ENCODE results near the gene PNKD. TPM values are rescaled to one million over a fixed set of nuclear protein-coding genes. Genes with fewer than 3 reads are reported as not detected.
A peak's percentile ranks its signal among the peaks of the same experiment; 100 is the strongest.

The PNKD gene
- total and polyA plus RNA-seq, 2 donors (not counting 1 experiment from before 2014, with no cell fraction given), result 27.7 to 29.1 TPM

- Histone ChIP-seq H3K9ac (ENCODE audit: insufficient read depth, low read length) (peak overlapping the region; percentile 31), H3K9me3 (ENCODE audit: control insufficient read depth, insufficient read depth, low read depth, low read length) (no peaks in the 10 kb centered on the region), H3K27me3 (ENCODE audit: control insufficient read depth, insufficient read depth, low read length) (no peaks in the 10 kb centered on the region), H3K4me2 (ENCODE audit: extremely low read depth, insufficient read depth, low read length) (peak overlapping the region; percentile 72), H3K27ac (ENCODE audit: insufficient read depth, low read length) (peak overlapping the region; percentile 100), H3K36me3 (ENCODE audit: control insufficient read depth, insufficient read depth, low read length) (peaks cover 15% of the 10 kb centered on the region), H3K4me1 (ENCODE audit: control insufficient read depth, extremely low read depth, insufficient read depth, low read length) (peaks cover 48% of the 10 kb centered on the region), H2AFZ (ENCODE audit: low read length) (no peak overlapping the region), H4K20me1 (ENCODE audit: control insufficient read depth, extremely low read depth, insufficient read depth, low read length) (no peaks in the 10 kb centered on the region), H3K79me2 (ENCODE audit: control insufficient read depth, insufficient read depth, low read length) (peaks cover 77% of the 10 kb centered on the region), H3K4me3 (replicated peaks in 1 of 4; ENCODE audit: control extremely low read depth in 1 of 4, insufficient read depth in 1 of 4, low read depth in 3 of 4, low read length in 4 of 4) (peak overlapping the region in 1 of 4 experiments; percentile 30)
- no peak for TF ChIP-seq EZH2 (IDR thresholded peaks at IDR 0.05; ENCODE audit: low read length, missing control alignments)
- DNase-seq (ENCODE audit: low read depth in 2 of 2), result peak; percentile 82
These were observed 13.9 kb downstream of the PNKD start for GRCh38 chr2:218284106-218284811.

GRCh38 chr2:218285604-218286003 lies 15.3 kb downstream of the PNKD start:
- H3K27me3 ChIP-seq (ENCODE audit: control insufficient read depth, insufficient read depth, low read length), result no peaks in the 10 kb centered on the region
- peak overlapping the region; percentile 29 for H3K9ac ChIP-seq (ENCODE audit: insufficient read depth, low read length)
- peak; percentile 62 for DNase-seq (ENCODE audit: low read depth in 2 of 2)
- H2AFZ ChIP-seq (ENCODE audit: low read length), result no peak overlapping the region
- H3K4me3 ChIP-seq (replicated peaks in 1 of 4; ENCODE audit: control extremely low read depth in 1 of 4, insufficient read depth in 1 of 4, low read depth in 3 of 4, low read length in 4 of 4), result peak overlapping the region; percentile 19 to 75 (median 52)
- H3K9me3 ChIP-seq (ENCODE audit: control insufficient read depth, insufficient read depth, low read depth, low read length), result no peaks in the 10 kb centered on the region
- no peak for TF ChIP-seq CTCF (conservative IDR thresholded peaks at IDR 0.05 in 1 of 2, IDR thresholded peaks at IDR 0.05 in 1 of 2; ENCODE audit: low read depth in 1 of 2, low read length in 2 of 2)
- TF ChIP-seq EZH2 (IDR thresholded peaks at IDR 0.05; ENCODE audit: low read length, missing control alignments), result no peak
- peak overlapping the region; percentile 100 for H3K4me2 ChIP-seq (ENCODE audit: extremely low read depth, insufficient read depth, low read length)
- peaks cover 3% of the 10 kb centered on the region for H3K36me3 ChIP-seq (ENCODE audit: control insufficient read depth, insufficient read depth, low read length)
- H4K20me1 ChIP-seq (ENCODE audit: control insufficient read depth, extremely low read depth, insufficient read depth, low read length), result no peaks in the 10 kb centered on the region
- H3K4me1 ChIP-seq (ENCODE audit: control insufficient read depth, extremely low read depth, insufficient read depth, low read length), result peaks cover 60% of the 10 kb centered on the region
- peak overlapping the region; percentile 100 for H3K27ac ChIP-seq (ENCODE audit: insufficient read depth, low read length)
- peaks cover 76% of the 10 kb centered on the region for H3K79me2 ChIP-seq (ENCODE audit: control insufficient read depth, insufficient read depth, low read length)

GRCh38 chr2:218286570-218287459 lies 16.5 kb downstream of the PNKD start:
- Histone ChIP-seq H3K27me3 (ENCODE audit: control insufficient read depth, insufficient read depth, low read length) (no peaks in the 10 kb centered on the region), H3K9me3 (ENCODE audit: control insufficient read depth, insufficient read depth, low read depth, low read length) (no peaks in the 10 kb centered on the region), H3K4me1 (ENCODE audit: control insufficient read depth, extremely low read depth, insufficient read depth, low read length) (peaks cover 59% of the 10 kb centered on the region), H3K27ac (ENCODE audit: insufficient read depth, low read length) (peak overlapping the region; percentile 100), H3K79me2 (ENCODE audit: control insufficient read depth, insufficient read depth, low read length) (peaks cover 82% of the 10 kb centered on the region), H3K9ac (ENCODE audit: insufficient read depth, low read length) (peak overlapping the region; percentile 79), H4K20me1 (ENCODE audit: control insufficient read depth, extremely low read depth, insufficient read depth, low read length) (no peaks in the 10 kb centered on the region), H3K36me3 (ENCODE audit: control insufficient read depth, insufficient read depth, low read length) (no peaks in the 10 kb centered on the region), H3K4me3 (replicated peaks in 1 of 4; ENCODE audit: control extremely low read depth in 1 of 4, insufficient read depth in 1 of 4, low read depth in 3 of 4, low read length in 4 of 4) (peak overlapping the region; percentile 45 to 75 (median 58)), H2AFZ (ENCODE audit: low read length) (peak overlapping the region; percentile 43), H3K4me2 (ENCODE audit: extremely low read depth, insufficient read depth, low read length) (peak overlapping the region; percentile 100)
- no peak for TF ChIP-seq EZH2 (IDR thresholded peaks at IDR 0.05; ENCODE audit: low read length, missing control alignments)
- no peak for TF ChIP-seq CTCF (conservative IDR thresholded peaks at IDR 0.05 in 1 of 2, IDR thresholded peaks at IDR 0.05 in 1 of 2; ENCODE audit: low read depth in 1 of 2, low read length in 2 of 2)
- peak; percentile 95 to 97 for DNase-seq (ENCODE audit: low read depth in 2 of 2)
